Measurements from ENCODE around the gene KLHL28. TPM values are rescaled to one million over a fixed set of nuclear protein-coding genes. Genes with fewer than 3 reads are reported as not detected.
A peak's percentile ranks its signal among the peaks of the same experiment; 100 is the strongest.

KLHL28 gene
- total and polyA plus RNA-seq, 2 donors (not counting 3 experiments of a cell fraction or from before 2014, with no cell fraction given): 2.9 to 7.3 TPM

GRCh38 chr14:44962334-44963043 is 742 bp upstream of the KLHL28 start:
- Histone ChIP-seq H3K27ac (ENCODE audit: insufficient read depth, low read depth, low read length) (peak overlapping the region; percentile 60), H3K9me1 (replicated peaks; ENCODE audit: control insufficient read depth, extremely low read depth, insufficient read depth, low read length) (no peaks in the 10 kb centered on the region), H3K4me1 (ENCODE audit: control insufficient read depth, extremely low read depth, insufficient read depth, low read length) (peaks cover 40% of the 10 kb centered on the region), H3K4me3 (replicated peaks in 1 of 3; ENCODE audit: insufficient read depth in 1 of 3, low read depth in 1 of 3, low read length in 3 of 3) (peak overlapping the region; percentile 71 to 83 (median 72)), H3K4me2 (ENCODE audit: insufficient read depth, low read length) (peak overlapping the region; percentile 90), H2AFZ (ENCODE audit: low read depth, low read length) (peak overlapping the region; percentile 91), H4K20me1 (replicated peaks; ENCODE audit: control insufficient read depth, extremely low read depth, insufficient read depth, low read length) (peaks cover 3% of the 10 kb centered on the region), H3K9ac (replicated peaks; ENCODE audit: extremely low read depth, insufficient read depth, low read length) (peak overlapping the region; percentile 84), H3K9me3 (replicated peaks; ENCODE audit: control insufficient read depth, insufficient read depth, low read length) (no peaks in the 10 kb centered on the region), H3K79me2 (ENCODE audit: control insufficient read depth, insufficient read depth, low read length) (peaks cover 71% of the 10 kb centered on the region), H3K27me3 (ENCODE audit: control insufficient read depth in 2 of 2, insufficient read depth in 2 of 2, low read length in 2 of 2) (no peaks in the 10 kb centered on the region), H3K36me3 (ENCODE audit: control insufficient read depth in 2 of 2, extremely low read depth in 1 of 2, insufficient read depth in 2 of 2, low read length in 2 of 2) (no peaks in the 10 kb centered on the region)
- dilution Hi-C loops (cut with MboI; ENCODE audit: extremely low pct_ligation_motif_present, low sequenced_read_pairs): no loop called here
- TSS peak; percentile 41 for BruUV-seq (replicated peaks)
- TF ChIP-seq GATA2 (IDR thresholded peaks at IDR 0.05; ENCODE audit: insufficient read depth, insufficient read length, low read depth, low read length): no peak
- DNase-seq (ENCODE audit: low read depth, low spot score) (peak; percentile 69), FAIRE-seq (no peak)
- intact Hi-C loops (cut with micrococcal nuclease): loop anchor here (1.0 to 5.0 kb wide), 3 partner anchors 50 to 172 kb away; partner anchors contain the start of genes FKBP3 and PRPF39
- CTCF ChIA-PET: interaction anchor here (0.7 to 3.5 kb wide), 3 partner anchors 48 to 306 kb away, joined by 3 to 22 read pairs (median 8); partner anchors contain the start of gene FKBP3
- POLR2A ChIA-PET: interaction anchor here (0.8 to 1.1 kb wide), 3 partner anchors 64 to 283 kb away, joined by 3 to 7 read pairs (median 3); a partner anchor contains a TSS

GRCh38 chr14:44961151-44961553 is 595 bp downstream of the KLHL28 start:
- FAIRE-seq (peak; percentile 77), DNase-seq (ENCODE audit: low read depth, low spot score) (peak; percentile 59)
- Histone ChIP-seq H3K4me1 (ENCODE audit: control insufficient read depth, extremely low read depth, insufficient read depth, low read length) (peaks cover 33% of the 10 kb centered on the region), H3K27me3 (ENCODE audit: control insufficient read depth in 2 of 2, insufficient read depth in 2 of 2, low read length in 2 of 2) (no peaks in the 10 kb centered on the region), H3K9ac (replicated peaks; ENCODE audit: extremely low read depth, insufficient read depth, low read length) (peak overlapping the region; percentile 65), H3K9me3 (replicated peaks; ENCODE audit: control insufficient read depth, insufficient read depth, low read length) (no peaks in the 10 kb centered on the region), H3K4me2 (ENCODE audit: insufficient read depth, low read length) (peak overlapping the region; percentile 99), H3K9me1 (replicated peaks; ENCODE audit: control insufficient read depth, extremely low read depth, insufficient read depth, low read length) (no peaks in the 10 kb centered on the region), H3K4me3 (replicated peaks in 1 of 3; ENCODE audit: insufficient read depth in 1 of 3, low read depth in 1 of 3, low read length in 3 of 3) (peak overlapping the region; percentile 45 to 83 (median 71)), H2AFZ (ENCODE audit: low read depth, low read length) (peak overlapping the region; percentile 76), H3K36me3 (ENCODE audit: control insufficient read depth in 2 of 2, extremely low read depth in 1 of 2, insufficient read depth in 2 of 2, low read length in 2 of 2) (no peaks in the 10 kb centered on the region), H4K20me1 (replicated peaks; ENCODE audit: control insufficient read depth, extremely low read depth, insufficient read depth, low read length) (peaks cover 3% of the 10 kb centered on the region), H3K27ac (ENCODE audit: insufficient read depth, low read depth, low read length) (peak overlapping the region; percentile 54), H3K79me2 (ENCODE audit: control insufficient read depth, insufficient read depth, low read length) (peaks cover 72% of the 10 kb centered on the region)
- TF ChIP-seq CTCF (IDR thresholded peaks at IDR 0.05; ENCODE audit: extremely low read depth in 1 of 2, insufficient read depth in 1 of 2, low read depth in 1 of 2, low read length in 2 of 2): no peak
- TF ChIP-seq JUN (IDR thresholded peaks at IDR 0.05; ENCODE audit: borderline replicate concordance, insufficient read depth, insufficient read length, low read depth): no peak
- TF ChIP-seq EZH2 (IDR thresholded peaks at IDR 0.05; ENCODE audit: borderline replicate concordance, low read depth, low read length, severe bottlenecking): no peak
- no peak for TF ChIP-seq MAX (IDR thresholded peaks at IDR 0.05; ENCODE audit: insufficient read depth, insufficient read length)
- no peak for TF ChIP-seq GATA2 (IDR thresholded peaks at IDR 0.05; ENCODE audit: insufficient read depth, insufficient read length, low read depth, low read length)
- no peak for TF ChIP-seq POLR2A (IDR thresholded peaks at IDR 0.05; ENCODE audit: low read depth, low read length)
- no peak for TF ChIP-seq FOS (IDR thresholded peaks at IDR 0.05; ENCODE audit: borderline replicate concordance, insufficient read depth, low read length)
- TF ChIP-seq POLR2AphosphoS5 (IDR thresholded peaks at IDR 0.05; ENCODE audit: insufficient read depth, low read depth, low read length): no peak
- TF ChIP-seq MYC (IDR thresholded peaks at IDR 0.05; ENCODE audit: low read depth, low read length): no peak
- ChIA-PET POLR2A (interaction anchor here (0.7 to 1.1 kb wide), 3 partner anchors 63 to 292 kb away, joined by 3 to 7 read pairs (median 3); partner anchors contain the start of gene MIS18BP1), CTCF (interaction anchor here (1.0 to 3.5 kb wide), 3 partner anchors 47 to 292 kb away, joined by 3 to 22 read pairs (median 5); partner anchors contain the start of genes FKBP3 and MIS18BP1)
- intact Hi-C loops (cut with micrococcal nuclease) (loop anchor here (1.0 to 5.0 kb wide), 3 partner anchors 49 to 292 kb away; partner anchors contain the start of gene MIS18BP1), dilution Hi-C loops (cut with MboI; ENCODE audit: extremely low pct_ligation_motif_present, low sequenced_read_pairs) (no loop called here)
- no TSS peak for BruUV-seq (replicated peaks)

Measured in endothelial cell of umbilical vein (primary cell).